GM12878 (cell line): ENCODE results near the gene ISM1. TPM values are rescaled to one million over a fixed set of nuclear protein-coding genes. Genes with fewer than 3 reads are reported as not detected.

Source experiments
- ATAC-seq: fragments of 200-7000 bp; cut with Tn5 transposase; 3 replicates; pipeline ENCODE4 v1.9.1; 2020; ENCODE audit warnings: mild to moderate bottlenecking, moderate library complexity
- BruUV-seq: library from RNA; stranded (reverse); fragments of 400-500 nt; replicated peaks from 2 replicates; lab custom pipeline; 2021; lab: Mats Ljungman, UMichigan
- CTCF ChIA-PET: fragments of 300-600 bp; sonication (Branson Sonifier 250); formaldehyde crosslinking; extraction: SDS; loops from one replicate; lab custom pipeline; 2021; ENCODE audit warnings: inconsistent platforms; lab: Yijun Ruan, JAX
- POLR2A ChIA-PET: fragments of 350-600 bp; formaldehyde crosslinking; extraction: SDS; loops from one replicate; lab custom pipeline; 2021; ENCODE audit warnings: inconsistent platforms; lab: Charles Lee
- RAD21 ChIA-PET: fragments of 300-600 bp; sonication (Branson Sonifier 250); formaldehyde crosslinking; loops from one replicate; lab custom pipeline; 2023; ENCODE audit warnings: antibody characterized with exemption; ENCODE audit not compliant: unreplicated experiment; lab: Charles Lee
- SMC1A ChIA-PET: fragments of 300-600 bp; sonication (Branson Sonifier 250); formaldehyde crosslinking; loops from one replicate; lab custom pipeline; 2023; ENCODE audit not compliant: unreplicated experiment, uncharacterized antibody; lab: Charles Lee
- DNase-seq: peaks from one replicate; pipeline ENCODE4 v3.0.0-alpha.2; 2011; ENCODE audit warnings: low read depth, low spot score
- FAIRE-seq: peaks from 3 replicates; lab custom pipeline; 2011; peaks lifted over from hg19 to GRCh38; lab: Jason Lieb, UNC
- H2AFZ ChIP-seq: 2 replicates; pipeline ENCODE4 v1.6.0; 2011; ENCODE audit warnings: low read depth, low read length, control low read depth; ENCODE audit not compliant: control insufficient read depth
- H3K27ac ChIP-seq: 2 replicates; pipeline ENCODE4 v1.5.1; 2011; ENCODE audit warnings: control low read depth; ENCODE audit not compliant: control insufficient read depth, insufficient read depth
- H3K27me3 ChIP-seq, 2 experiments: replicated peaks in 1 of 2; 2 replicates each; pipeline versions ENCODE4 v1.6.0 to v1.6.1; 2011; ENCODE audit warnings: low read length in 1 of 2; ENCODE audit not compliant: control insufficient read depth in 2 of 2, insufficient read depth in 2 of 2
- H3K36me3 ChIP-seq, 2 experiments: 2 replicates each; pipeline ENCODE4 v1.5.1; 2011; ENCODE audit warnings: low read length in 1 of 2; ENCODE audit not compliant: control insufficient read depth in 2 of 2, insufficient read depth in 2 of 2
- H3K4me1 ChIP-seq: 2 replicates; pipeline ENCODE4 v1.6.1; 2011; ENCODE audit warnings: mild to moderate bottlenecking, low read length, moderate library complexity, mixed read lengths; ENCODE audit not compliant: control insufficient read depth, insufficient read depth
- H3K4me2 ChIP-seq: 2 replicates; pipeline ENCODE4 v1.6.0; 2011; ENCODE audit warnings: control low read depth; ENCODE audit not compliant: control insufficient read depth, insufficient read depth
- H3K4me3 ChIP-seq: fragments of 200-600 bp; sonication (generic); 2 replicates; pipeline ENCODE4 v1.5.1; 2016
- H3K79me2 ChIP-seq: 2 replicates; pipeline ENCODE4 v1.6.0; 2011; ENCODE audit warnings: low read length; ENCODE audit not compliant: control insufficient read depth, insufficient read depth
- H3K9ac ChIP-seq: 2 replicates; pipeline ENCODE4 v1.8.0; 2011; ENCODE audit warnings: low read length, control low read depth, mixed read lengths; ENCODE audit not compliant: control insufficient read depth, insufficient read depth
- H3K9me3 ChIP-seq: replicated peaks from 3 replicates; pipeline ENCODE4 v1.5.1; 2011; ENCODE audit warnings: mild to moderate bottlenecking, low read length; ENCODE audit not compliant: control insufficient read depth, insufficient read depth
- H4K20me1 ChIP-seq: 2 replicates; pipeline ENCODE4 v1.6.0; 2011; ENCODE audit not compliant: control insufficient read depth, insufficient read depth
- BHLHE40 ChIP-seq, 2 experiments: fragments of 450-650 bp in 1 of 2; IDR thresholded peaks; 2 replicates each; pipeline ENCODE4 v1.6.1; 2011 to 2017; ENCODE audit warnings: low read depth in 2 of 2, borderline replicate concordance in 1 of 2, improper control_type of control experiment in 1 of 2, low read length in 1 of 2, mild to moderate bottlenecking in 1 of 2
- ESRRA ChIP-seq: IDR thresholded peaks from 2 replicates; pipeline ENCODE4 v1.6.1; 2012; ENCODE audit warnings: mild to moderate bottlenecking, low read length, improper control_type of control experiment
- HDAC2 ChIP-seq: fragments of 200-600 bp; sonication (generic); IDR thresholded peaks from 2 replicates; pipeline ENCODE4 v1.6.1; 2017
- NRF1 ChIP-seq: conservative IDR thresholded peaks from 2 replicates; pipeline ENCODE4 v1.6.1; 2011; ENCODE audit warnings: mild to moderate bottlenecking, low read depth, low read length, improper control_type of control experiment
- PKNOX1 ChIP-seq: fragments of 450-650 bp; IDR thresholded peaks from 2 replicates; pipeline ENCODE4 v1.6.1; 2016; ENCODE audit warnings: mild to moderate bottlenecking
- POLR2A ChIP-seq: IDR thresholded peaks from 2 replicates; pipeline ENCODE4 v1.6.1; 2011; ENCODE audit warnings: low read depth, mild to moderate bottlenecking, low read length
- SREBF2 ChIP-seq: IDR thresholded peaks from 2 replicates; pipeline ENCODE4 v1.6.1; 2012; ENCODE audit warnings: mild to moderate bottlenecking, low read length
- SUZ12 ChIP-seq: fragments of 200-600 bp; sonication (generic); IDR thresholded peaks from one replicate; pipeline ENCODE4 v1.6.1; 2018; ENCODE audit warnings: antibody characterized with exemption, mild to moderate bottlenecking; ENCODE audit not compliant: unreplicated experiment
- WGBS: methylation state at CpG from one replicate; pipeline ENCODE4 v1.1.6; 2016; ENCODE audit warnings: low lambda C conversion rate; ENCODE audit not compliant: insufficient replicate concordance, insufficient coverage; ENCODE audit errors: missing lambda C conversion rate; 5-methylcytosine and 5-hydroxymethylcytosine counted together
- in situ Hi-C: fragments of 300-500 bp; cut with MboI; formaldehyde crosslinking; loops from 9 replicates; pipeline ENCODE4 v1.14.3; 2018; ENCODE audit warnings: mixed read lengths
- intact Hi-C: fragments of 100-400 bp; cut with micrococcal nuclease; formaldehyde crosslinking; loops from one replicate; pipeline ENCODE4 v1.14.2; 2022; ENCODE audit not compliant: unreplicated experiment
- polyA plus RNA-seq, 11 experiments: library from polyadenylated mRNA; depleted of rRNA in 4 of 11; unstranded in 6 of 11; stranded (reverse) in 5 of 11; fragments of >200 nt; fragmentation: Nextera tagmentation in 4 of 11; fragmentation: Illumina TruSeq in 1 of 11; extraction: Ambion mirVana in 4 of 11; extraction: Trizol in 1 of 11; gene quantifications; 1 replicate in 1 of 11; 2 replicates in 10 of 11; pipeline versions ENCODE4 v1.2.1 to v1.2.3, GENCODE V29; 2011 to 2016; ENCODE audit warnings: inconsistent platforms in 2 of 11, missing spikeins in 2 of 11, low read depth in 1 of 11
- total RNA-seq, 4 experiments: library from RNA; depleted of rRNA in 3 of 4; stranded (reverse); fragments of >200 nt in 3 of 4; fragmentation: Illumina TruSeq in 1 of 4; extraction: Trizol in 1 of 4; gene quantifications; 2 replicates each; pipeline versions ENCODE4 v1.2.1 to v1.2.3, GENCODE V29; 2013 to 2021

Gene ISM1
- total and polyA plus RNA-seq, 10 of the 15 experiments (the other 5 are each of a cell fraction or from before 2014, with no cell fraction given): 0.01 to 0.03 TPM; not detected in 8

GRCh38 chr20:13294522-13294921, 73.4 kb downstream of the ISM1 start (continued):
- no peak for TF ChIP-seq ESRRA

GRCh38 chr20:13295637-13296036, 74.6 kb downstream of the ISM1 start:
- no peak overlapping the region for H2AFZ ChIP-seq
- H3K4me1 ChIP-seq: no peaks in the 10 kb centered on the region
- POLR2A ChIA-PET: no interaction called here
- no TSS peak for BruUV-seq
- DNase-seq (no peak), ATAC-seq (no peak), FAIRE-seq (no peak)
- H3K27ac ChIP-seq: no peak overlapping the region
- H3K9me3 ChIP-seq: no peaks in the 10 kb centered on the region
- H3K36me3 ChIP-seq: no peaks in the 10 kb centered on the region
- no peak overlapping the region for H3K9ac ChIP-seq
- no peak overlapping the region for H3K4me2 ChIP-seq
- TF ChIP-seq SUZ12 (no peak), BHLHE40 (IDR thresholded peaks at IDR 0.05; ENCODE audit: borderline replicate concordance in 1 of 2, low read depth in 2 of 2, low read length in 1 of 2) (peak in 1 of 2 experiments; percentile 19; a peak in 1 of 4 replicates), HDAC2 (no peak)
- RAD21 ChIA-PET: no interaction called here
- intact Hi-C loops (no loop called here), in situ Hi-C loops (loop anchor here (10.0 kb wide), 2 partner anchors 181 to 371 kb away; no protein-coding TSS in a partner anchor)
- CTCF ChIA-PET: interaction anchor here (1.0 to 1.1 kb wide), 2 partner anchors 17 to 58 kb away, joined by 3 read pairs; no protein-coding TSS in a partner anchor
- H3K4me3 ChIP-seq: no peak overlapping the region
- SMC1A ChIA-PET: no interaction called here
- WGBS: 43% methylated on average over 8 of the region's 8 CpGs
- no peaks in the 10 kb centered on the region; a peak in 1 of 4 replicates for H3K27me3 ChIP-seq
- no peaks in the 10 kb centered on the region for H4K20me1 ChIP-seq
- no peaks in the 10 kb centered on the region for H3K79me2 ChIP-seq

GRCh38 chr20:13296070-13296469, 75.0 kb downstream of the ISM1 start:
- no peaks in the 10 kb centered on the region for H4K20me1 ChIP-seq
- POLR2A ChIA-PET: no interaction called here
- intact Hi-C loops (no loop called here), in situ Hi-C loops (loop anchor here (10.0 kb wide), 2 partner anchors 181 to 371 kb away; no protein-coding TSS in a partner anchor)
- FAIRE-seq (no peak), DNase-seq (no peak), ATAC-seq (no peak)
- RAD21 ChIA-PET: no interaction called here
- H3K9me3 ChIP-seq: no peaks in the 10 kb centered on the region
- H3K27ac ChIP-seq: no peak overlapping the region
- SMC1A ChIA-PET: no interaction called here
- TF ChIP-seq NRF1 (no peak), PKNOX1 (no peak), POLR2A (no peak), SREBF2 (no peak)
- H3K4me3 ChIP-seq: no peak overlapping the region
- H3K4me2 ChIP-seq: no peak overlapping the region
- no peaks in the 10 kb centered on the region for H3K4me1 ChIP-seq
- CTCF ChIA-PET: interaction anchor here (1.0 kb wide), 1 partner anchor 475 kb away, joined by 3 read pairs; no protein-coding TSS in a partner anchor
- no peaks in the 10 kb centered on the region for H3K79me2 ChIP-seq
- BruUV-seq: no TSS peak
- no peak overlapping the region for H2AFZ ChIP-seq
- WGBS: 65% methylated on average over 4 of the region's 4 CpGs
- no peaks in the 10 kb centered on the region for H3K36me3 ChIP-seq
- no peaks in the 10 kb centered on the region; a peak in 1 of 4 replicates for H3K27me3 ChIP-seq
- H3K9ac ChIP-seq: no peak overlapping the region
